HEK293 (cell line): Measurements from ENCODE around the gene CXCL6.

Source experiments
- GFI1B ChIP-seq: fragments of 450-650 bp; formaldehyde crosslinking; IDR thresholded peaks from 2 replicates; pipeline ENCODE4 v1.5.1; 2016; ENCODE audit warnings: missing biosample characterization, missing genetic modification characterization
- GLI2 ChIP-seq: fragments of 450-650 bp; formaldehyde crosslinking; IDR thresholded peaks from 2 replicates; pipeline ENCODE4; 2017; ENCODE audit warnings: missing biosample characterization, missing genetic modification characterization, low read depth, borderline replicate concordance
- MZF1 ChIP-seq: fragments of 450-650 bp; formaldehyde crosslinking; IDR thresholded peaks from 2 replicates; pipeline ENCODE4 v1.5.1; 2017; ENCODE audit warnings: missing biosample characterization, missing genetic modification characterization, borderline replicate concordance
- YY1 ChIP-seq: fragments of 450-650 bp; formaldehyde crosslinking; IDR thresholded peaks from 2 replicates; pipeline ENCODE4 v1.5.1; 2018; ENCODE audit warnings: missing biosample characterization, missing genetic modification characterization
- ZNF214 ChIP-seq: fragments of 450-650 bp; formaldehyde crosslinking; IDR thresholded peaks from 2 replicates; pipeline ENCODE4 v1.5.1; 2017; ENCODE audit warnings: missing biosample characterization, mild to moderate bottlenecking, missing genetic modification characterization, borderline replicate concordance
- ZNF558 ChIP-seq: fragments of 450-650 bp; formaldehyde crosslinking; IDR thresholded peaks from 2 replicates; pipeline ENCODE4 v1.5.1; 2016; ENCODE audit warnings: missing biosample characterization, missing genetic modification characterization
- ZNF707 ChIP-seq: fragments of 450-650 bp; formaldehyde crosslinking; IDR thresholded peaks from 2 replicates; pipeline ENCODE4 v1.5.1; 2016; ENCODE audit warnings: missing biosample characterization, missing genetic modification characterization
- ZNF777 ChIP-seq: fragments of 450-650 bp; formaldehyde crosslinking; IDR thresholded peaks from 2 replicates; pipeline ENCODE4 v1.5.1; 2017; ENCODE audit warnings: missing biosample characterization, missing genetic modification characterization, borderline replicate concordance
- TF ChIP-seq, protein P1 (sequence below): fragments of 450-650 bp; formaldehyde crosslinking; IDR thresholded peaks from 2 replicates; pipeline ENCODE4 v1.5.1; 2016; ENCODE audit warnings: missing biosample characterization, missing genetic modification characterization
- TF ChIP-seq, protein P2 (sequence below): fragments of 450-650 bp; formaldehyde crosslinking; IDR thresholded peaks from 2 replicates; pipeline ENCODE4 v1.5.1; 2016; ENCODE audit warnings: missing biosample characterization, missing genetic modification characterization
- TF ChIP-seq, protein P3 (sequence below): fragments of 450-650 bp; formaldehyde crosslinking; IDR thresholded peaks from 2 replicates; pipeline ENCODE4 v1.5.1; 2016; ENCODE audit warnings: missing biosample characterization, missing genetic modification characterization

DNA sequence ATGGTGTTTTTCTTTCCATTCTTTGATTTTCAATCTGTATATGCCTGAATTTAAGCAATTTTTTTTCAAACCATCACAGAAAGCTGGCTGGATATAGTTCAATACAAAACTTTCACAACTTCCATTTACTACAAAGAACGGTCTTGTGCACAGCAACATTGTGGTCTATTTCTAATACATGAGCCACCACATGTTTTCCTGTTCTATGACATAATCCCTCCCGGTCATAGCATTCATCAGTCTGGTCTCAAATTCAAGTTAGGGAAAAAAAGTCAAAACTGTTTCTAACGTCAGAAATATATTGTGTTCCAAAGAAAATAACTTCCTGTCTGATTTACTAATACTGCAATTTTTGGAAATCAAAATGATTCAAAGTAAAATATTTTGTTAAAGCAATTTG, 7.5 kb upstream of the CXCL6 start:
- TF ChIP-seq GFI1B (tag by site-specific recombination) (no peak), YY1 (tag by site-specific recombination) (no peak), ZNF214 (tag by site-specific recombination) (no peak), ZNF558 (tag by site-specific recombination) (no peak), ZNF777 (tag by site-specific recombination) (no peak), ZNF707 (no peak), MZF1 (tag by site-specific recombination) (no peak), GLI2 (tag by site-specific recombination) (no peak)
- TF ChIP-seq, protein P1, sequence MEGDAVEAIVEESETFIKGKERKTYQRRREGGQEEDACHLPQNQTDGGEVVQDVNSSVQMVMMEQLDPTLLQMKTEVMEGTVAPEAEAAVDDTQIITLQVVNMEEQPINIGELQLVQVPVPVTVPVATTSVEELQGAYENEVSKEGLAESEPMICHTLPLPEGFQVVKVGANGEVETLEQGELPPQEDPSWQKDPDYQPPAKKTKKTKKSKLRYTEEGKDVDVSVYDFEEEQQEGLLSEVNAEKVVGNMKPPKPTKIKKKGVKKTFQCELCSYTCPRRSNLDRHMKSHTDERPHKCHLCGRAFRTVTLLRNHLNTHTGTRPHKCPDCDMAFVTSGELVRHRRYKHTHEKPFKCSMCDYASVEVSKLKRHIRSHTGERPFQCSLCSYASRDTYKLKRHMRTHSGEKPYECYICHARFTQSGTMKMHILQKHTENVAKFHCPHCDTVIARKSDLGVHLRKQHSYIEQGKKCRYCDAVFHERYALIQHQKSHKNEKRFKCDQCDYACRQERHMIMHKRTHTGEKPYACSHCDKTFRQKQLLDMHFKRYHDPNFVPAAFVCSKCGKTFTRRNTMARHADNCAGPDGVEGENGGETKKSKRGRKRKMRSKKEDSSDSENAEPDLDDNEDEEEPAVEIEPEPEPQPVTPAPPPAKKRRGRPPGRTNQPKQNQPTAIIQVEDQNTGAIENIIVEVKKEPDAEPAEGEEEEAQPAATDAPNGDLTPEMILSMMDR (tag by site-specific recombination), result no peak
- TF ChIP-seq, protein P2, sequence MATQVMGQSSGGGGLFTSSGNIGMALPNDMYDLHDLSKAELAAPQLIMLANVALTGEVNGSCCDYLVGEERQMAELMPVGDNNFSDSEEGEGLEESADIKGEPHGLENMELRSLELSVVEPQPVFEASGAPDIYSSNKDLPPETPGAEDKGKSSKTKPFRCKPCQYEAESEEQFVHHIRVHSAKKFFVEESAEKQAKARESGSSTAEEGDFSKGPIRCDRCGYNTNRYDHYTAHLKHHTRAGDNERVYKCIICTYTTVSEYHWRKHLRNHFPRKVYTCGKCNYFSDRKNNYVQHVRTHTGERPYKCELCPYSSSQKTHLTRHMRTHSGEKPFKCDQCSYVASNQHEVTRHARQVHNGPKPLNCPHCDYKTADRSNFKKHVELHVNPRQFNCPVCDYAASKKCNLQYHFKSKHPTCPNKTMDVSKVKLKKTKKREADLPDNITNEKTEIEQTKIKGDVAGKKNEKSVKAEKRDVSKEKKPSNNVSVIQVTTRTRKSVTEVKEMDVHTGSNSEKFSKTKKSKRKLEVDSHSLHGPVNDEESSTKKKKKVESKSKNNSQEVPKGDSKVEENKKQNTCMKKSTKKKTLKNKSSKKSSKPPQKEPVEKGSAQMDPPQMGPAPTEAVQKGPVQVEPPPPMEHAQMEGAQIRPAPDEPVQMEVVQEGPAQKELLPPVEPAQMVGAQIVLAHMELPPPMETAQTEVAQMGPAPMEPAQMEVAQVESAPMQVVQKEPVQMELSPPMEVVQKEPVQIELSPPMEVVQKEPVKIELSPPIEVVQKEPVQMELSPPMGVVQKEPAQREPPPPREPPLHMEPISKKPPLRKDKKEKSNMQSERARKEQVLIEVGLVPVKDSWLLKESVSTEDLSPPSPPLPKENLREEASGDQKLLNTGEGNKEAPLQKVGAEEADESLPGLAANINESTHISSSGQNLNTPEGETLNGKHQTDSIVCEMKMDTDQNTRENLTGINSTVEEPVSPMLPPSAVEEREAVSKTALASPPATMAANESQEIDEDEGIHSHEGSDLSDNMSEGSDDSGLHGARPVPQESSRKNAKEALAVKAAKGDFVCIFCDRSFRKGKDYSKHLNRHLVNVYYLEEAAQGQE (tag by site-specific recombination), result no peak
- TF ChIP-seq, protein P3, sequence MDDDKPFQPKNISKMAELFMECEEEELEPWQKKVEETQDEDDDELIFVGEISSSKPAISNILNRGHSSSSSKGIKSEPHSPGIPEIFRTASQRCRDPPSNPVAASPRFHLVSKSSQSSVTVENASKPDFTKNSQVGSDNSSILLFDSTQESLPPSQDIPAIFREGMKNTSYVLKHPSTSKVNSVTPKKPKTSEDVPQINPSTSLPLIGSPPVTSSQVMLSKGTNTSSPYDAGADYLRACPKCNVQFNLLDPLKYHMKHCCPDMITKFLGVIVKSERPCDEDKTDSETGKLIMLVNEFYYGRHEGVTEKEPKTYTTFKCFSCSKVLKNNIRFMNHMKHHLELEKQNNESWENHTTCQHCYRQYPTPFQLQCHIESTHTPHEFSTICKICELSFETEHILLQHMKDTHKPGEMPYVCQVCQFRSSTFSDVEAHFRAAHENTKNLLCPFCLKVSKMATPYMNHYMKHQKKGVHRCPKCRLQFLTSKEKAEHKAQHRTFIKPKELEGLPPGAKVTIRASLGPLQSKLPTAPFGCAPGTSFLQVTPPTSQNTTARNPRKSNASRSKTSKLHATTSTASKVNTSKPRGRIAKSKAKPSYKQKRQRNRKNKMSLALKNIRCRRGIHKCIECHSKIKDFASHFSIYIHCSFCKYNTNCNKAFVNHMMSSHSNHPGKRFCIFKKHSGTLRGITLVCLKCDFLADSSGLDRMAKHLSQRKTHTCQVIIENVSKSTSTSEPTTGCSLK (tag by site-specific recombination), result no peak
